Endothelial cell of umbilical vein (primary cell): ENCODE results near the gene REPS2. TPM values are rescaled to one million over a fixed set of nuclear protein-coding genes. Genes with fewer than 3 reads are reported as not detected.

ENCODE experiments used
- BruUV-seq: library from RNA; stranded (reverse); fragments of 400-500 nt; replicated peaks from 2 replicates; lab custom pipeline; 2021; lab: Mats Ljungman, UMichigan
- CTCF ChIA-PET: fragments of 300-600, 350-600 bp; sonication (Branson Sonifier 250); formaldehyde crosslinking; loops from one replicate; lab custom pipeline; 2021; ENCODE audit warnings: antibody characterized with exemption, inconsistent platforms; lab: Charles Lee
- POLR2A ChIA-PET: fragments of 300-600, 350-600 bp; sonication (Branson Sonifier 250); formaldehyde crosslinking; loops from one replicate; lab custom pipeline; 2021; ENCODE audit warnings: antibody characterized with exemption, inconsistent platforms; lab: Charles Lee
- DNase-seq: peaks from one replicate; pipeline ENCODE4 v3.0.0-alpha.2; 2011; ENCODE audit warnings: low read depth, low spot score
- FAIRE-seq: peaks from 2 replicates; lab custom pipeline; 2011; peaks lifted over from hg19 to GRCh38; lab: Jason Lieb, UNC
- H2AFZ ChIP-seq: 2 replicates; pipeline ENCODE4 v1.6.0; 2012; ENCODE audit warnings: low read depth, low read length, control low read depth, inconsistent platforms
- H3K27ac ChIP-seq: 2 replicates; pipeline ENCODE4 v1.5.1; 2011; ENCODE audit warnings: low read depth, mild to moderate bottlenecking, control low read depth, low read length, moderate library complexity; ENCODE audit not compliant: insufficient read depth
- H3K27me3 ChIP-seq, 2 experiments: 2 replicates each; pipeline versions ENCODE4 v1.6.0 to v1.6.1; 2011; ENCODE audit warnings: low read length in 2 of 2, mixed read lengths in 1 of 2; ENCODE audit not compliant: control insufficient read depth in 2 of 2, insufficient read depth in 2 of 2
- H3K36me3 ChIP-seq, 2 experiments: 2 replicates in 1 of 2; 3 replicates in 1 of 2; pipeline ENCODE4 v1.5.1; 2011; ENCODE audit warnings: low read length in 2 of 2, mild to moderate bottlenecking in 1 of 2, moderate library complexity in 1 of 2; ENCODE audit not compliant: control insufficient read depth in 2 of 2, insufficient read depth in 2 of 2; ENCODE audit errors: extremely low read depth in 1 of 2
- H3K4me1 ChIP-seq: 3 replicates; pipeline ENCODE4 v1.5.1; 2011; ENCODE audit warnings: mild to moderate bottlenecking, low read length; ENCODE audit not compliant: control insufficient read depth, insufficient read depth; ENCODE audit errors: extremely low read depth
- H3K4me2 ChIP-seq: 2 replicates; pipeline ENCODE4 v1.6.1; 2011; ENCODE audit warnings: low read length, control low read depth, mixed read lengths; ENCODE audit not compliant: insufficient read depth
- H3K4me3 ChIP-seq, 3 experiments: fragments of 200-600 bp in 1 of 3; sonication (generic), shearing (Covaris generic) in 1 of 3; replicated peaks in 1 of 3; 2 replicates each; pipeline ENCODE4 v1.5.1; 2011 to 2016; ENCODE audit warnings: control low read depth in 3 of 3, low read length in 3 of 3, mild to moderate bottlenecking in 2 of 3, inconsistent platforms in 1 of 3, low read depth in 1 of 3, moderate library complexity in 1 of 3; ENCODE audit not compliant: insufficient read depth in 1 of 3
- H3K79me2 ChIP-seq: 2 replicates; pipeline ENCODE4 v1.6.0; 2012; ENCODE audit warnings: low read length, inconsistent platforms; ENCODE audit not compliant: control insufficient read depth, insufficient read depth
- H3K9ac ChIP-seq: replicated peaks from 2 replicates; pipeline ENCODE3; 2011; ENCODE audit warnings: low read length, control low read depth; ENCODE audit not compliant: insufficient read depth; ENCODE audit errors: extremely low read depth
- H3K9me1 ChIP-seq: replicated peaks from 3 replicates; pipeline ENCODE4 v1.6.0; 2011; ENCODE audit warnings: mild to moderate bottlenecking, low read length; ENCODE audit not compliant: control insufficient read depth, insufficient read depth; ENCODE audit errors: extremely low read depth
- H3K9me3 ChIP-seq: replicated peaks from 2 replicates; pipeline ENCODE4 v1.5.1; 2012; ENCODE audit warnings: low read length, inconsistent platforms; ENCODE audit not compliant: control insufficient read depth, insufficient read depth
- H4K20me1 ChIP-seq: replicated peaks from 2 replicates; pipeline ENCODE3; 2011; ENCODE audit warnings: mild to moderate bottlenecking, low read length; ENCODE audit not compliant: control insufficient read depth, insufficient read depth; ENCODE audit errors: extremely low read depth
- CTCF ChIP-seq, 2 donors: IDR thresholded peaks; 1 replicate in 1 of 2; 2 replicates in 1 of 2; pipeline ENCODE4 v1.5.1; 2011; ENCODE audit warnings: low read length in 2 of 2, mild to moderate bottlenecking in 2 of 2, moderate library complexity in 2 of 2, control low read depth in 1 of 2, inconsistent platforms in 1 of 2, low read depth in 1 of 2; ENCODE audit not compliant: insufficient read depth in 1 of 2; ENCODE audit errors: extremely low read depth in 1 of 2
- EZH2 ChIP-seq: IDR thresholded peaks from 2 replicates; pipeline ENCODE4 v1.6.1; 2012; ENCODE audit warnings: borderline replicate concordance, low read depth, mild to moderate bottlenecking, moderate library complexity, low read length, inconsistent platforms; ENCODE audit not compliant: severe bottlenecking
- FOS ChIP-seq: IDR thresholded peaks from 2 replicates; pipeline ENCODE4 v1.6.1; 2011; ENCODE audit warnings: mild to moderate bottlenecking, low read length, moderate library complexity, borderline replicate concordance; ENCODE audit not compliant: insufficient read depth
- GATA2 ChIP-seq: IDR thresholded peaks from 2 replicates; pipeline ENCODE4 v1.7.0; 2011; ENCODE audit warnings: low read depth, mild to moderate bottlenecking, moderate library complexity, mixed read lengths, low read length; ENCODE audit not compliant: insufficient read length, insufficient read depth
- JUN ChIP-seq: IDR thresholded peaks from 2 replicates; pipeline ENCODE4 v1.6.1; 2011; ENCODE audit warnings: borderline replicate concordance, low read depth; ENCODE audit not compliant: insufficient read length, insufficient read depth
- MAX ChIP-seq: IDR thresholded peaks from 2 replicates; pipeline ENCODE4 v1.6.1; 2011; ENCODE audit not compliant: insufficient read depth, insufficient read length
- MYC ChIP-seq: IDR thresholded peaks from one replicate; pipeline ENCODE4 v1.6.1; 2011; ENCODE audit warnings: mild to moderate bottlenecking, low read depth, low read length
- POLR2A ChIP-seq: IDR thresholded peaks from 2 replicates; pipeline ENCODE4 v1.6.1; 2012; ENCODE audit warnings: low read depth, mild to moderate bottlenecking, control low read depth, low read length
- POLR2AphosphoS5 ChIP-seq: IDR thresholded peaks from 2 replicates; pipeline ENCODE4 v1.6.1; 2012; ENCODE audit warnings: low read depth, mild to moderate bottlenecking, control low read depth, low read length, moderate library complexity; ENCODE audit not compliant: insufficient read depth
- dilution Hi-C: fragments of 300-500 bp; cut with MboI; formaldehyde crosslinking; loops from one replicate; pipeline ENCODE4 v1.15.0; 2019; ENCODE audit warnings: low sequenced_read_pairs; ENCODE audit not compliant: extremely low pct_ligation_motif_present
- intact Hi-C: fragments of 100-400 bp; cut with micrococcal nuclease; formaldehyde crosslinking; loops from one replicate; pipeline ENCODE4 v1.10.0; 2022
- polyA plus RNA-seq, 4 experiments: library from polyadenylated mRNA; depleted of rRNA in 3 of 4; stranded (reverse) in 3 of 4; unstranded in 1 of 4; fragments of >200 nt; gene quantifications; 2 replicates each; pipeline versions ENCODE4 v1.2.1 to v1.2.3, GENCODE V29; 2011 to 2012; ENCODE audit warnings: missing spikeins in 1 of 4
- total RNA-seq: library from RNA; stranded (reverse); gene quantifications from 2 replicates; pipeline ENCODE4 v1.2.3, GENCODE V29; 2021

Gene REPS2
- total and polyA plus RNA-seq, 2 donors (not counting 3 experiments of a cell fraction or from before 2014, with no cell fraction given) = 0.91 to 2.6 TPM

GRCh38 chrX:17030092-17030491 is 83.6 kb downstream of the REPS2 start:
- no peak overlapping the region for H3K4me3 ChIP-seq
- H2AFZ ChIP-seq = no peak overlapping the region
- H3K79me2 ChIP-seq = no peaks in the 10 kb centered on the region
- no peak overlapping the region for H3K4me2 ChIP-seq
- ChIA-PET CTCF (interaction anchor here (1.7 kb wide), 1 partner anchor 147 kb away, joined by 5 read pairs; no protein-coding TSS in a partner anchor), POLR2A (no interaction called here)
- dilution Hi-C loops (no loop called here), intact Hi-C loops (no loop called here)
- no peak overlapping the region for H3K9ac ChIP-seq
- H3K36me3 ChIP-seq = no peaks in the 10 kb centered on the region
- FAIRE-seq (no peak), DNase-seq (no peak)
- no peaks in the 10 kb centered on the region for H4K20me1 ChIP-seq
- no peak overlapping the region for H3K27ac ChIP-seq
- no TSS peak for BruUV-seq
- no peaks in the 10 kb centered on the region for H3K9me1 ChIP-seq
- H3K4me1 ChIP-seq = peaks cover 14% of the 10 kb centered on the region
- no peaks in the 10 kb centered on the region for H3K27me3 ChIP-seq
- TF ChIP-seq POLR2A = no peak
- no peak for TF ChIP-seq GATA2
- TF ChIP-seq FOS = no peak
- TF ChIP-seq MYC = no peak
- TF ChIP-seq CTCF (IDR thresholded peaks at IDR 0.05; ENCODE audit: extremely low read depth in 1 of 2, insufficient read depth in 1 of 2, low read depth in 1 of 2, low read length in 2 of 2) = no peak
- no peak for TF ChIP-seq JUN
- no peak for TF ChIP-seq POLR2AphosphoS5
- TF ChIP-seq EZH2 = no peak
- no peak for TF ChIP-seq MAX
- no peaks in the 10 kb centered on the region for H3K9me3 ChIP-seq
